Measurements from ENCODE around the gene PHOSPHO2. TPM values are rescaled to one million over a fixed set of nuclear protein-coding genes. Genes with fewer than 3 reads are reported as not detected.

The PHOSPHO2 gene
- total and polyA plus RNA-seq, 4 donors, result 1.4 to 5.3 (median 3.6) TPM

GRCh38 chr2:169711751-169712509, 17.7 kb downstream of the PHOSPHO2 start:
- WGBS, result 66% methylated on average over 7 of the region's 7 CpGs
- H3K9me3 ChIP-seq (ENCODE audit: control insufficient read depth in 4 of 4, low read length in 3 of 4), result no peaks in the 10 kb centered on the region
- DNase-seq (ENCODE audit: low spot score), result no peak

More at GRCh38 chr2:169711751-169712509, 17.7 kb downstream of the PHOSPHO2 start:
- H3K36me3 ChIP-seq (ENCODE audit: control insufficient read depth in 4 of 4, insufficient read depth in 3 of 4, low read depth in 1 of 4, low read length in 3 of 4), result no peaks in the 10 kb centered on the region
- no peaks in the 10 kb centered on the region for H3K27me3 ChIP-seq (ENCODE audit: control insufficient read depth in 4 of 4, insufficient read depth in 4 of 4, low read length in 3 of 4)
- H3K4me3 ChIP-seq (ENCODE audit: low read depth in 1 of 3, low read length in 3 of 3), result no peak overlapping the region
- no peak overlapping the region for H3K9ac ChIP-seq (ENCODE audit: low read depth in 1 of 2, low read length in 2 of 2)
- peaks cover 0 to 19% (median 14%) of the 10 kb centered on the region in 4 donors for H3K4me1 ChIP-seq (ENCODE audit: control insufficient read depth in 4 of 4, insufficient read depth in 4 of 4, low read length in 3 of 4)
- TF ChIP-seq HNF4G (IDR thresholded peaks at IDR 0.05) (no peak), HNF4A (conservative IDR thresholded peaks at IDR 0.05) (no peak), EGR1 (IDR thresholded peaks at IDR 0.05; ENCODE audit: low read depth in 2 of 2) (no peak), FOXA1 (IDR thresholded peaks at IDR 0.05) (no peak), MAX (IDR thresholded peaks at IDR 0.05) (no peak), GABPA (IDR thresholded peaks at IDR 0.05 in 1 of 2, conservative IDR thresholded peaks at IDR 0.05 in 1 of 2) (no peak), CTCF (IDR thresholded peaks at IDR 0.05; ENCODE audit: low read depth, low read length, missing input control) (no peak), REST (IDR thresholded peaks at IDR 0.05) (no peak), ZBTB33 (IDR thresholded peaks at IDR 0.05) (no peak), SP1 (IDR thresholded peaks at IDR 0.05) (no peak), ATF3 (IDR thresholded peaks at IDR 0.05) (no peak), RXRA (IDR thresholded peaks at IDR 0.05) (no peak)
- H3K27ac ChIP-seq (ENCODE audit: low read depth in 1 of 2, low read length in 2 of 2), result no peak overlapping the region
